Measurements from ENCODE around the gene MAGEA11.

- no peak for TF ChIP-seq POLR2AphosphoS5 (IDR thresholded peaks at IDR 0.05; ENCODE audit: low read depth, low read length)
- no peak for TF ChIP-seq TAF1 (IDR thresholded peaks at IDR 0.05; ENCODE audit: low read depth, low read length)
Measured at GRCh38 chrX:149711545-149712236, at the start of gene MAGEA11.
